Measurements from ENCODE around the gene SLC25A51.

DNA sequence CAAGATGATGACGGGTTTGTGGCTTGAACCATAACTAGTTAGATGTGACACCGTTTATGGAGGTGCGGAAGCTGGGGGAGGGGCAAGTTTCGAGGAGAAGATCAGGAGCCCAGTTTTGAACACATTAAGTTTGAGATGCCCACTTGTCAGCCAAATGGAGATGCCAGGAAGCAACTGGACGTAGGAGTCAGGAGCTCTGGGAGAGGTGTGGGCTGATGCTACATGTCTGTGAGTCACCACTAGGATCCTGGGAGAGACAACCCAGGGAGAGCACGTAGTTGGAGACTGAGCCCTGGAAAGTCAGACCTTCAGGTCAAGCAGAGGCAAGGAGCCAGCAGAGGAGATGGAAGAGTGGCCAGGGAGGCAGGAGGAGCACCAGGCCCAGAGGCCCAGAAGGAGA is 48.8 kb upstream of the SLC25A51 start:
- TF ChIP-seq CTCF (IDR thresholded peaks at IDR 0.05; ENCODE audit: low read length) (no peak), EZH2phosphoT487 (IDR thresholded peaks at IDR 0.05; ENCODE audit: low read length) (no peak)
